Left lung (tissue), 10 donors: ENCODE measurements around the gene RUFY4. TPM values are rescaled to one million over a fixed set of nuclear protein-coding genes. Genes with fewer than 3 reads are reported as not detected.
A peak's percentile ranks its signal among the peaks of the same experiment; 100 is the strongest.

Experiments
- ATAC-seq: fragments of 200-7000 bp; cut with Tn5 transposase; one replicate; pipeline ENCODE4 v1.9.1; 2020; ENCODE audit warnings: moderate library complexity
- DNase-seq, 4 donors: peaks; one replicate each; pipeline ENCODE4 v3.0.0-alpha.2; 2013 to 2020
- H3K27ac ChIP-seq, 2 donors: fragments of 200-600 bp; sonication (generic) in 1 of 2; one replicate each; pipeline versions ENCODE4 v1.5.0 to v1.8.0; 2020 to 2021
- H3K27me3 ChIP-seq, 2 donors: fragments of 200-600 bp; sonication (generic) in 1 of 2; one replicate each; pipeline versions ENCODE4 v1.5.0 to v1.8.0; 2020 to 2021
- H3K36me3 ChIP-seq, 2 donors: fragments of 200-600 bp; sonication (generic) in 1 of 2; one replicate each; pipeline versions ENCODE4 v1.5.0 to v1.8.0; 2020 to 2021
- H3K4me1 ChIP-seq, 2 donors: fragments of 200-600 bp; one replicate each; pipeline ENCODE4 v1.8.0; 2021
- H3K4me3 ChIP-seq, 2 donors: fragments of 200-600 bp; sonication (generic) in 1 of 2; one replicate each; pipeline versions ENCODE4 v1.5.0 to v1.8.0; 2020 to 2021; ENCODE audit warnings: mild to moderate bottlenecking in 1 of 2
- H3K9me3 ChIP-seq, 2 donors: fragments of 200-600 bp; sonication (generic) in 1 of 2; one replicate each; pipeline versions ENCODE4 v1.5.0 to v1.8.0; 2020 to 2021
- intact Hi-C, 2 donors: fragments of 100-400 bp; cut with DNase I; formaldehyde crosslinking; loops; one replicate each; pipeline versions ENCODE4 v1.11.2 to v1.14.2; 2022
- polyA plus RNA-seq, 6 donors: library from polyadenylated mRNA; unstranded; fragments of 120-200 nt; gene quantifications; one replicate each; pipeline ENCODE4 v1.2.1, GENCODE V29; 2013; ENCODE audit not compliant: insufficient read length in 6 of 6
- total RNA-seq, 2 donors: library from RNA; stranded (reverse); fragmentation: NEBNext Ultra II Directional; extraction: Animal tissue kit (Norgen Biotek cat#: 25700); gene quantifications; one replicate each; pipeline ENCODE4 v1.2.1, GENCODE V29; 2021
- TF ChIP-seq, protein P1 (sequence below), 2 donors: fragments of 200-600 bp; sonication (generic) in 1 of 2; IDR thresholded peaks; one replicate each; pipeline versions ENCODE4 v1.5.0 to v1.8.0; 2021; ENCODE audit warnings: antibody characterized with exemption in 2 of 2
- donor health status: DM: no; HTN: yes; CAD: no.
- donor health status: DM: no; HTN: no; CAD: no.

The RUFY4 gene
- total and polyA plus RNA-seq, 8 donors, result 0.41 to 0.74 (median 0.51) TPM; not detected in 1

DNA sequence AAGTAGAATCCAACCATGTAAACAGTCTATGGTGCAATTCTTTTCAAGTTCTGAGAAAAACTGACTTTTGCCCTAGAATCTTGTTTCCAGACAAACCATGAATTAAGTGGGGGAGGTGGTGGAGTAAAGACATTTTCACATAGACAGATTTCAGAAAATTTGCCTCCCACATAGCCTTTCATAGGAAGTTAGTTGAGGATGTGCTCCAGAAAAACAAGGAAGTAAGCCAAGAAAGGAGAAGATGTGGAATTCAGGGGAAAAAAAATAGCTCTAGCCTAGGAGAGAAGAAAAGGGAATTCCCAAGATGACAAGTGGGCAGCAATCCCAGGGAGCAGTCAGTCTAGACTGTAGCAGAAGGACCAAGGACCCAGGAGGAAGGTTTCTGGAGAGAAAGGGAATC, 17.4 kb downstream of the RUFY4 start:
- H3K36me3 ChIP-seq, result no peaks in the 10 kb centered on the region
- H3K27ac ChIP-seq, result no peak overlapping the region
- H3K4me1 ChIP-seq, result no peaks in the 10 kb centered on the region
- DNase-seq (no peak), ATAC-seq (no peak)
- intact Hi-C loops, result no loop called here
- no peak overlapping the region for H3K4me3 ChIP-seq
- peaks cover 0 to 20% of the 10 kb centered on the region in 2 donors for H3K9me3 ChIP-seq
- no peaks in the 10 kb centered on the region for H3K27me3 ChIP-seq
- TF ChIP-seq, protein P1, sequence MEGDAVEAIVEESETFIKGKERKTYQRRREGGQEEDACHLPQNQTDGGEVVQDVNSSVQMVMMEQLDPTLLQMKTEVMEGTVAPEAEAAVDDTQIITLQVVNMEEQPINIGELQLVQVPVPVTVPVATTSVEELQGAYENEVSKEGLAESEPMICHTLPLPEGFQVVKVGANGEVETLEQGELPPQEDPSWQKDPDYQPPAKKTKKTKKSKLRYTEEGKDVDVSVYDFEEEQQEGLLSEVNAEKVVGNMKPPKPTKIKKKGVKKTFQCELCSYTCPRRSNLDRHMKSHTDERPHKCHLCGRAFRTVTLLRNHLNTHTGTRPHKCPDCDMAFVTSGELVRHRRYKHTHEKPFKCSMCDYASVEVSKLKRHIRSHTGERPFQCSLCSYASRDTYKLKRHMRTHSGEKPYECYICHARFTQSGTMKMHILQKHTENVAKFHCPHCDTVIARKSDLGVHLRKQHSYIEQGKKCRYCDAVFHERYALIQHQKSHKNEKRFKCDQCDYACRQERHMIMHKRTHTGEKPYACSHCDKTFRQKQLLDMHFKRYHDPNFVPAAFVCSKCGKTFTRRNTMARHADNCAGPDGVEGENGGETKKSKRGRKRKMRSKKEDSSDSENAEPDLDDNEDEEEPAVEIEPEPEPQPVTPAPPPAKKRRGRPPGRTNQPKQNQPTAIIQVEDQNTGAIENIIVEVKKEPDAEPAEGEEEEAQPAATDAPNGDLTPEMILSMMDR (IDR thresholded peaks at IDR 0.05), result no peak

DNA sequence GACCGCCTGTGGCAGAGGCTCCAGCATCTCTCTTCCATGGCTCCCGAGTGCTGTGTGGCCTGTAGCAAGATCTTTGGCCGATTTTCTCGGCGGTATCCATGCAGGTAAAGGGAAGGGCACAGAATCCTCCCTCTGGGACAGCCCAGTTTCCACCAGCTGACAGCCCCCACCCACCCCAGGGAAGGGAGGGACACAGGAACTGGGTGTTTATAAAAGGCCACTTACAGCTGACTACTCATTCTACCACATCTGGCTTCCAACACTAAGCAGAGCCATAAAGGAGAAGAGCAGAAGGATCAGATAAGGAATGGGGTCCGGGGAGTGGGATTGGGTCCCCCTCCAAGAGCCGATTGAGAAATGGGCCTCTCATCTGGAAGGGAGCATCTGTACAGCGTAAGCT, 20.2 kb downstream of the RUFY4 start:
- H3K4me3 ChIP-seq, result no peak overlapping the region
- no peaks in the 10 kb centered on the region for H3K36me3 ChIP-seq
- no peak for DNase-seq
- no peak for ATAC-seq
- H3K9me3 ChIP-seq, result peaks cover 0 to 20% of the 10 kb centered on the region in 2 donors
- TF ChIP-seq, protein P1 (IDR thresholded peaks at IDR 0.05), result no peak
- no peak overlapping the region for H3K27ac ChIP-seq
- H3K27me3 ChIP-seq, result no peaks in the 10 kb centered on the region
- H3K4me1 ChIP-seq, result no peaks in the 10 kb centered on the region
- intact Hi-C loops, result no loop called here

DNA sequence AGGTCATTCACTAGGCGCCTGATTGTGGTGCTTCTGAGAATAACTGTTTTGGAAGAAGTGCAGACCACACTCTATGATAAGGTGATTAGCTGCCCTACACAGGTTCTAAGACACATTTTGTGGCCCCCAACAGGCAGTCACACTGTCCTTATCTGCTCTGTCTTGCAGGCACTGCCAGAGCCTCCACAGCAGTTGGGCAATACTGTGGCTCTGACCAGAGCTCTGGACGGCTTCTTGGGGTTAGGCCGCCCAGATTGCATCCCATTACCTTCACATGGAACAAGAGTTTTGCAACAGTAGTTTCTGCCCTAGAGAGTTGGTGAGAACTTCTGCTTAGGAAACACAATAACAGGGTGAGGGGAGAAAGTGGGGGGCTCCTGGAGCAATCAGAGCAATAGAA, 22.7 kb downstream of the RUFY4 start:
- ATAC-seq, result peak; percentile 23
- H3K27me3 ChIP-seq, result no peaks in the 10 kb centered on the region

DNA sequence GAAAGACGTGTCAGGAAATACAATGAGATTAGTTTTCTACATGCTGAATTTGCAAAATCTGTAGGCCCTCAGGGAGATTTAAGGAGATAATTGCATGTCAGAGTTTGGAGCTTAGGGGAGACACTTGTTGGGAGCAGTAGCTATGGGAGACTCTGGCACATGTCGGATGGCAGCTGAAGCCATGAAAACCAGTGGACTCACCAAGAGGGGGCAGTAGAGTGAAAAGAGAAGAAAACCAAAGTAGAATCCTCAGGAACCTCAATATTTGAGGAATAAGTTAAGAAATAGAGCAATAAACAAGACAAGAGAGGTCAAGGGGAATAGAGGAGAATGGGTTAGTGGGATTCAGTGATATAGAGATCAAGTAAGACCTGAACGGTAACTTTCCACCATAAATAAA, 24.8 kb downstream of the RUFY4 start:
- Histone ChIP-seq H3K9me3 (no peaks in the 10 kb centered on the region), H3K27ac (no peak overlapping the region), H3K27me3 (no peaks in the 10 kb centered on the region), H3K4me3 (no peak overlapping the region), H3K4me1 (no peaks in the 10 kb centered on the region), H3K36me3 (no peaks in the 10 kb centered on the region)
- DNase-seq, result no peak
- TF ChIP-seq, protein P1 (IDR thresholded peaks at IDR 0.05), result peak in 1 of 2 donors; percentile 17
- ATAC-seq, result no peak
- intact Hi-C loops, result no loop called here

More for the DNA sequence above, 22.7 kb downstream of the RUFY4 start:
- intact Hi-C loops, result no loop called here
- no peak overlapping the region for H3K27ac ChIP-seq
- TF ChIP-seq, protein P1 (IDR thresholded peaks at IDR 0.05), result no peak
- H3K4me3 ChIP-seq, result no peak overlapping the region
- peaks cover 0 to 8% of the 10 kb centered on the region in 2 donors for H3K9me3 ChIP-seq
- no peaks in the 10 kb centered on the region for H3K4me1 ChIP-seq
- no peaks in the 10 kb centered on the region for H3K36me3 ChIP-seq
- no peak for DNase-seq

DNA sequence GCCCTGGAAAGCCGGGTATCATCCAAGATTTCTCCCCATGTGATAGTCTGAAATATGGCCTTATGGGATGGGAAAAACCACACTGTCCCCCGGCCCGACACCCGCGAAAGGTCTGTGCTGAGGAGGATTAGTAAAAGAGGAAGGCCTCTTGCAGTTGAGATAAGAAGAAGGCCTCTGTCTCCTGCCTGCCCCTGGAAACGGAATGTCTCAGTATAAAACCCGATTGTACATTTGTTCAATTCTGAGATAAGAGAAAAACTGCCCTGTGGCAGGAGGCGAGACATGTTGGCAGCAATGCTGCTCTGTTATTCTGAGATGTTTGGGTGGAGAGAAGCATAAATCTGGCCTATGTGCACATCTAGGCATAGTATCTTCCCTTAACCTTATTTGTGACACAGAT, 26.8 kb downstream of the RUFY4 start:
- no peak overlapping the region for H3K4me3 ChIP-seq
- no peak overlapping the region for H3K27ac ChIP-seq
- TF ChIP-seq, protein P1 (IDR thresholded peaks at IDR 0.05), result no peak
- H3K27me3 ChIP-seq, result no peaks in the 10 kb centered on the region
- H3K4me1 ChIP-seq, result no peaks in the 10 kb centered on the region
- no peaks in the 10 kb centered on the region for H3K9me3 ChIP-seq
- H3K36me3 ChIP-seq, result no peaks in the 10 kb centered on the region
- no peak for DNase-seq
- intact Hi-C loops, result no loop called here
- no peak for ATAC-seq
